Measurements from ENCODE around the gene PPP4R1.

DNA sequence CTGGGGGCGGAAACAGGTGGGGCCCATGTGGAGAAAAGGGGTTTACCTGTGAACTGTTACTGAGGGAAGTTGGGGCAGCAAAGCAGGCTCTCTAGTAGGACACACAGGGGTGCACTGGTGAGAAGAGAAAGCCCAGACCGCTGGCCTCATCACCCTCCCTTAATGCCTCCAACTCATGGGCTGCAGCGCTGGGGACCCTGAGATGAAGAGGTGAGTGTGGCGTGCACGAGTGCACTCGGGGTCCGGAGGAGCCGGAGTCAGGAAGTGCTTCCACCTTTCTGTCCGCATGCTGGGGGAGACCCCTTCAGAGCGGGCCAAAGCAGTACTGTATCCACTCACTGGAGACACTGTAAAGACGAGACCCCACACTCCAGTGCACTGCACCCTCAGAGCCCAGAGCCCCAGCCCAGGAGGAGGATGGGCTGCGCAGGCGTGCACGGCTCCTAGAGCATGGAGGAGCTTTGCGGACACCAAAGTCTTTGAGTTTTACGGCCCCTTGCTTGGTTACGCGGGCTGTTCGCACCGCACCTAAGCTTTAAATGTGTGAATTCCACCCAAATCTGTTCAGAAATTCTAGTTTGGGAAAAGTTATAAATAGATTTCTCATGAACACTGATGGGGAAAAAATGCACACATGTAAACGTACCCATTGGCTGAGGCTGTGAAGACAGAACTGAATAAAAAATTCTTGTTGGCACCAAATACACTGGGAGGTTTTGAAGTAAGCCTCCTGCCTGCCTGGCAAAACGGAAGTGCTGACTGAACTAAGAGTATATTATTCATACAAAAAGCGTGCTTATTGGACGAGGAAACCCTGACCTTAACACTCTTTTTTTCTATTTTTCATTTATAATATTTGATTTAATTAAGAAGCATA lies 45.4 kb upstream of the PPP4R1 start:
- TF ChIP-seq POLR2A (IDR thresholded peaks at IDR 0.05; ENCODE audit: low read depth, low read length) (no peak), POLR2AphosphoS5 (IDR thresholded peaks at IDR 0.05; ENCODE audit: low read depth, low read length) (no peak), TAF1 (IDR thresholded peaks at IDR 0.05; ENCODE audit: borderline replicate concordance, low read depth, low read length) (no peak)
